Activated CD4-positive, alpha-beta memory T cell treated with anti-CD3 and anti-CD28 coated beads, Interleukin-2, amount 10 ng/mL, durations not matched to agents 7 days and 5 days (primary cell): ENCODE measurements around the gene BRINP2. TPM values are rescaled to one million over a fixed set of nuclear protein-coding genes. Genes with fewer than 3 reads are reported as not detected.

Experiments used
- CTCF ChIA-PET: fragments of 350-600 bp; sonication (Branson Sonifier 250); formaldehyde crosslinking; loops from one replicate; lab custom pipeline; 2021; ENCODE audit warnings: antibody characterized with exemption, inconsistent platforms; lab: Charles Lee
- POLR2A ChIA-PET: fragments of 350-600 bp; sonication (Branson Sonifier 250); formaldehyde crosslinking; loops from one replicate; lab custom pipeline; 2021; ENCODE audit warnings: antibody characterized with exemption; lab: Charles Lee
- DNase-seq: peaks from one replicate; pipeline ENCODE4 v3.0.0-alpha.2; 2020
- H3K27ac Mint-ChIP-seq: one replicate; pipeline ENCODE4 v1.8.0; 2021; ENCODE audit warnings: mild to moderate bottlenecking, mixed read lengths
- H3K27me3 Mint-ChIP-seq: one replicate; pipeline ENCODE4 v1.8.0; 2021; ENCODE audit warnings: mixed read lengths
- H3K36me3 Mint-ChIP-seq: one replicate; pipeline ENCODE4 v1.8.0; 2021; ENCODE audit warnings: low read depth, mixed read lengths
- H3K4me1 Mint-ChIP-seq: one replicate; pipeline ENCODE4 v1.8.0; 2021; ENCODE audit warnings: mixed read lengths
- H3K4me3 Mint-ChIP-seq: one replicate; pipeline ENCODE4 v1.8.0; 2021; ENCODE audit warnings: mild to moderate bottlenecking, mixed read lengths
- H3K9me3 Mint-ChIP-seq: one replicate; pipeline ENCODE4 v1.8.0; 2021; ENCODE audit warnings: mixed read lengths
- total RNA-seq, 2 experiments: library from RNA; stranded (reverse); gene quantifications; one replicate each; pipeline ENCODE4 v1.2.3, GENCODE V29; 2021

The BRINP2 gene
- total RNA-seq, 2 experiments from 2014 or later, result not detected

- Mint-ChIP-seq H3K27ac (no peak overlapping the region), H3K27me3 (no peaks in the 10 kb centered on the region), H3K36me3 (no peaks in the 10 kb centered on the region), H3K9me3 (no peaks in the 10 kb centered on the region), H3K4me3 (no peak overlapping the region), H3K4me1 (no peaks in the 10 kb centered on the region)
- ChIA-PET CTCF (no interaction called here), POLR2A (no interaction called here)
- DNase-seq, result no peak
Measured at GRCh38 chr1:177142010-177142409, 28.7 kb upstream of the BRINP2 start.

DNA sequence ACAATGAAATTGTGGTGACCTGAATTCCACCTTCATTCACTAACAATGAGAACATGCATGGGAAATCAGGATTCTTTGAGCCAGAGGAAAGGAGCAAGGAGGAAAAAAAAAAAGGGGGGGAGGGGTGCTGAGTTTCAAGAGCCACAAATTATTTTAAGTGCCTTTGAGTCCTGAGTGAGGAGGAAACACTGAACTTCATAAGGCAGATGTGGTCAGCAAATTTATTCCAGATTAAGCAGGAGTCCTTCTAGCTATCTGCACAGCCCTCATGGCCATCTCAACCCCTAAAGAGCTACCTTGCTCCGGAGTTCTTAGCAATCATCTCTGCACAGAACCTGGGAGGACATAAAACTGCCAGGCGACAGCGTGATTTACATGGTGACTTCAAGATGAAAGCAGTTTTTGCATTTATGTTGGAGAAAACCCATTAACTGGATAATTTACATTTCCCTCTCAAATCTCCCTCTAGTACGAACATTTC, 27.9 kb upstream of the BRINP2 start:
- Mint-ChIP-seq H3K4me1 (no peaks in the 10 kb centered on the region), H3K4me3 (no peak overlapping the region), H3K27ac (no peak overlapping the region), H3K27me3 (no peaks in the 10 kb centered on the region), H3K9me3 (no peaks in the 10 kb centered on the region), H3K36me3 (no peaks in the 10 kb centered on the region)
- CTCF ChIA-PET, result no interaction called here
- POLR2A ChIA-PET, result no interaction called here
- DNase-seq, result no peak

DNA sequence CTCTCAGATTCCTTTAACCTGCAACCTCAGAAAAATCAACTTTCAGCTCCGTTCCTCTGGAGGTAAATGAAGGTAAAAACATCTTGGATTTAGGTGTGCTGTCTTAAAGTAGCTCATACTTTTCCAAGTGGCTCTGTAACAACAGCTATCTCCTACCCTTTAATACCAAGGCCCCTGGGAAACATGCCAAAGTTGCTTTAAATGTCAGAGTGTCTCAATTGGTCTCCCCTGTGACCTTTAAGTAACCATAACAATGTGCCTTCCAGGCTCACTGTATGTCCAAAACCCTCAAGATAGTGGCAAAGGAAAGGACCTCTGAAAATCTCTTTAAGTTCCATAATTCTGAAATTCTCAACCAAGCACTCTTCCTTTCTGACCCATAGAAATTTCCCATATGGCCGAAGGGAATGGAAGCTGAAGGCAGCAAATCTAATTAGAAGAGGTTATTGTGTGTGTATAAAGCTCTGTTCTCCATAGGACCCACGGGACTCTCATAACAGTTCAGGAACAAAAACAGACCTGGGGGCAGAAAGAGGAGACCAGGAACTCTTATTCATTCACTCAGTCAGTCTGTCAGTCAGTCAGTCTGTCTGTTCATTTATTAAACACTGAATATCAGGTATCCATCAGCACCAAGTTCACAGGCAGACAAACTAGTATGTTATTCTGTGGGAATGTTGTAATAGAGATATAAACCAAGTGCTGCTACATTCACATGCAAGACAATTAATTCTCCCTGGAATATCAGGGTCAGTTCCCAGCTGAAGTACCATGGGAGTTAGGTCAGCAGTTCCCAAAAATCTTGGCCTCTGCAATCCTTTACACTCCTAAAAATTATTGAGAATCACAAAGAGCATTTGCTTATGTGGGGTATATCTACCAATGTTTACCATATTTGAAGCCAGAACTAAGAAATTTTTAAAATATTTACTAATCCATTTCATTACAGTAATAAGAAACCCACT, 25.4 kb upstream of the BRINP2 start:
- Mint-ChIP-seq H3K27me3 (no peaks in the 10 kb centered on the region), H3K27ac (no peak overlapping the region), H3K36me3 (no peaks in the 10 kb centered on the region), H3K4me1 (no peaks in the 10 kb centered on the region), H3K9me3 (no peaks in the 10 kb centered on the region), H3K4me3 (no peak overlapping the region)
- ChIA-PET POLR2A (no interaction called here), CTCF (no interaction called here)
- DNase-seq, result no peak

GRCh38 chr1:177146499-177146898, 24.3 kb upstream of the BRINP2 start:
- Mint-ChIP-seq H3K27me3 (no peaks in the 10 kb centered on the region), H3K4me3 (no peak overlapping the region), H3K4me1 (no peaks in the 10 kb centered on the region), H3K9me3 (no peaks in the 10 kb centered on the region), H3K36me3 (no peaks in the 10 kb centered on the region), H3K27ac (no peak overlapping the region)
- POLR2A ChIA-PET, result no interaction called here
- CTCF ChIA-PET, result no interaction called here
- no peak for DNase-seq

GRCh38 chr1:177162243-177162642, 8.5 kb upstream of the BRINP2 start:
- H3K4me1 Mint-ChIP-seq, result no peaks in the 10 kb centered on the region
- ChIA-PET POLR2A (no interaction called here), CTCF (no interaction called here)
- DNase-seq, result no peak
- no peak overlapping the region for H3K4me3 Mint-ChIP-seq
- peaks cover 25% of the 10 kb centered on the region for H3K27me3 Mint-ChIP-seq
- no peak overlapping the region for H3K27ac Mint-ChIP-seq
- no peaks in the 10 kb centered on the region for H3K9me3 Mint-ChIP-seq
- no peaks in the 10 kb centered on the region for H3K36me3 Mint-ChIP-seq

DNA sequence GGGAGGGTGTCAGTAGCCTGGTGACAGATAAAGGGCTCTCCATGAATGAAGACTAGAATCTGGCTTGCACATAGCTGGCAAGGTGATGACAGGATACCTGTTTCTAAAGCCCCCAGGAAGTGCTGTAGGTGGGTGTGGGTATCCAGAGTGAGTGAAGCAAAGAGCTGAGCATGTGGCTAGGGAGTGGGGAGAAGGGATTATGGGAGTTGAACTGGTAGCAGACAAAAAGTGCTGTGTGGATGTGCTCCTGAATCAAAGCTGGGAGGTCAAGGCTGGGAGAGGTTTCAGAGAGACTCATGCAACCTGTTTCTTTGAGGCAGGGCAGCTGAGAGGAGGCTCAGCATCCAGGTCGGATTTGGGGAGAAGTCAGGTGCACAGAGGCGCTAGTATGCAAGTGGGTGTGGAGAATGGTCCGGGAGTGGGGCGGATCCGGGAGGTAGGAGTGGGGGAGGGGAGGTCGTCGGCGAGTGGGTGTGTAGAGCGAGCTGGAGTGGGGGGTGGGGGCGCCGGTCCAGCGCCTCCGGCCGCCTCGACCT, 6.8 kb upstream of the BRINP2 start:
- H3K27ac Mint-ChIP-seq, result no peak overlapping the region

DNA sequence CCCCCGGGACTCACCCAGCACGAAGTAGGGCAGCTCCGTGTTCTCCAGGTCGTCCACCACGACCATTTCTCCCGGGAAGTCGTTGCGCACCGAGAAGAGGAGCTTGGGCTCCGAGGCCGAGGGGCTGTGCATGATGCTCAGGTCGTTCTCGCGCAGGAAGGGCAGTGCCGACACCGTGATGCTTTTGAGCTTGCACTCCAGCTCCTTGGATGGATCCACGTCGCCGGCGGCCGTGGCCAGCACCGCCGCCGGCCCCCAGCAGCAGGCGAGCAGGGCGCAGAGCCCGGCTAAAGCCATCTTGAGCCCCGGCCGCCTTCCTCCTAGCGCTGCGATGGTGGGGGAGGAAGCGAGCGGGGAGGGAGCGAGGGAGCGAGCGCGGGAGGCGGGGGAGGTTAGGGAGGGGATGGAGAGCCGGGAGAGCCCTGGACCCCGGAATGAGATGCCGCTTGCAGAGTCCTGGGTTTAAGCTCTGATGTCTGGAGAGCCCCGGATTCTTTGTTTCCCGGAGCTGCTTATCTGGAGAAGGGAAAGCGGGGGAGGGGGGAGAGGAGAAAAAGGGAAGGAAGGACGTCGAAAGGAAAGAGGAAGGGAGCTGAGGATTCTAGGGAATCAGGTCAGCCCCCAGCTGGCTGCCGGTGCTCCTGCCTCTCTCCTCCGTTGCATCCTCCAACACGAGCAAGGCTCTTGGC, 6.2 kb upstream of the BRINP2 start, which contains the start of gene ASTN1:
ASTN1 (minus strand) TSS at position 333 of the 689 bp plus-strand sequence; CDS start at position 297, 36 bp downstream.
- Mint-ChIP-seq H3K9me3 (no peaks in the 10 kb centered on the region), H3K4me3 (no peak within 1 kb of the TSS), H3K27me3 (peaks cover 25% of the 10 kb centered on the region), H3K4me1 (no peaks in the 10 kb centered on the region), H3K27ac (no peak within 1 kb of the TSS), H3K36me3 (no peaks in the 10 kb centered on the region)
- ChIA-PET CTCF (no interaction called here), POLR2A (no interaction called here)
- no peak for DNase-seq

More for the DNA sequence above, 6.8 kb upstream of the BRINP2 start:
- CTCF ChIA-PET, result no interaction called here
- H3K4me3 Mint-ChIP-seq, result no peak overlapping the region
- no peaks in the 10 kb centered on the region for H3K9me3 Mint-ChIP-seq
- no peaks in the 10 kb centered on the region for H3K4me1 Mint-ChIP-seq
- POLR2A ChIA-PET, result no interaction called here
- H3K27me3 Mint-ChIP-seq, result peaks cover 25% of the 10 kb centered on the region
- no peaks in the 10 kb centered on the region for H3K36me3 Mint-ChIP-seq
- no peak for DNase-seq

DNA sequence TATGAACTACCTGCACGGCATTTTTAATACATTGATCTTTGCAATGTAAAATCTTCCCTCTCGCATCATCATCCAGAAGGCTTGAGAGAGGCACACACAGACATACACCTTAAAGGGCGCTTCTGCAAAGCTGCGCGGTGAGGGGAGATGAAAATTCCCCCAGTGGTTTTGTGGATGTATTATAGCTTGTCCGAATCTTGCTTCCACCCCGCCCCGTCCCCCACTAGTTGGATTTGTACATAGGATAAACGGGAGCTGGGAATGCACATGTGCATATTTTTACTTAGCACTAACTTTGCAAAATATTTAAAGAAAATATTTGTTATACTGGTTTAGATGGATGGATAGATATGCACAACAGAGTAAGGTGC, 5.7 kb upstream of the BRINP2 start:
- H3K27me3 Mint-ChIP-seq, result peaks cover 25% of the 10 kb centered on the region
- H3K4me1 Mint-ChIP-seq, result no peaks in the 10 kb centered on the region

DNA sequence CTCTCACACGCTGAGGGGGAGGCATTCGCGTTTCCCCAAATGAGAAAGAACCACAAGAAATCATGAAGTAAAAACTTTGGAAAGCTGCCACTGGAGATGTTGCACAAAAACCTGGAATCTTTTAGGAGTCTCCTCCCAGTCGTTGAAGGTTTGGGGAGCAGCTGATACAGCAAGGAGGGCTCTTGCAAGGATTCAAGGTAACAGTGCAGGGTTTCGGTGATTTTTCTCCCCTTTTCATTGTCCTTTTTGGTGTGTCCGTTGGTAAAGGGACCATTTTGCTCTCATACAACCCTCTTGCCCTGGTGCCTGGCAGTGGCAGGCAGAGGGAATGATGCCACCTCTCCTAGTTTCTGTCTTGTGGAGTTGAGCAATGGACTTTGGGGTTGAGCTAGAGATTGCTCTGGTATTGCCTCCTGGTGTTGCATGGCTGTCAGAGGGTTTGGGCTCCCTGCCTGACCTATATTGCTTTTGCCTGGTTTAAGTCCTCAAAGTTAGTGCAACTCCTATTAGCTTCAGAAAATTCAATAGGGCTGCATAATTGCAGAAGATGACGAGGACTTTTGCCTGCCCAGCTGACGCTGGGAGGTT, 872 bp downstream of the BRINP2 start:
- H3K27me3 Mint-ChIP-seq, result peaks cover 5% of the 10 kb centered on the region
- ChIA-PET CTCF (no interaction called here), POLR2A (no interaction called here)
- no peaks in the 10 kb centered on the region for H3K9me3 Mint-ChIP-seq
- DNase-seq, result no peak
- H3K36me3 Mint-ChIP-seq, result no peaks in the 10 kb centered on the region
- H3K27ac Mint-ChIP-seq, result no peak overlapping the region
- H3K4me3 Mint-ChIP-seq, result no peak overlapping the region
- H3K4me1 Mint-ChIP-seq, result no peaks in the 10 kb centered on the region

More for the DNA sequence above, 5.7 kb upstream of the BRINP2 start:
- DNase-seq, result no peak
- Mint-ChIP-seq H3K4me3 (no peak overlapping the region), H3K27ac (no peak overlapping the region), H3K36me3 (no peaks in the 10 kb centered on the region), H3K9me3 (no peaks in the 10 kb centered on the region)
- ChIA-PET CTCF (interaction anchor here (0.9 kb wide), 1 partner anchor 8 kb away, joined by 3 read pairs; no protein-coding TSS in a partner anchor), POLR2A (no interaction called here)

GRCh38 chr1:177172272-177172671, 1.5 kb downstream of the BRINP2 start:
- no peak for DNase-seq
- Mint-ChIP-seq H3K36me3 (no peaks in the 10 kb centered on the region), H3K27ac (no peak overlapping the region), H3K27me3 (peaks cover 5% of the 10 kb centered on the region), H3K9me3 (no peaks in the 10 kb centered on the region), H3K4me3 (no peak overlapping the region), H3K4me1 (no peaks in the 10 kb centered on the region)
- CTCF ChIA-PET, result no interaction called here
- POLR2A ChIA-PET, result no interaction called here

GRCh38 chr1:177172866-177173265, 2.1 kb downstream of the BRINP2 start:
- CTCF ChIA-PET, result no interaction called here
- POLR2A ChIA-PET, result no interaction called here

DNA sequence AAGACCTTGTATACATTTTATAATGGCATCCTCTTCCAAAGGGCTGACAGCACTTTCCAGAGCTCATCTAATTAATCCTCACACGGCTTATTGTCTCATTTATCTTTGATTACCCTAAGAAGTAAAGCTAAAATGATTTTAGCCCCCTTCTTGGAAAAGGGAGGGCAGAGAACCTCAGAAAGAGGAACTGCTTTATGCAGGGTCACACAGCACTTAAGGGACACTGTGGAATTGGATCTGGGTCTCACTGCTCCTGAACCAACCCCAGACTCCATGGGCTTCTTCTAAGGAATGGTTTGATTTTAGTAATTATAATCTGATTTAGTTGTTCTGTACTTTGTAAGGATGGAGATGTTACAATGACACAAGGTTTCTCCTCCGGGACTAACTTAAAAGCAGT, 3.2 kb downstream of the BRINP2 start:
- H3K27ac Mint-ChIP-seq, result no peak overlapping the region
- CTCF ChIA-PET, result no interaction called here
- no peak overlapping the region for H3K4me3 Mint-ChIP-seq
- H3K27me3 Mint-ChIP-seq, result peaks cover 5% of the 10 kb centered on the region
- no peaks in the 10 kb centered on the region for H3K36me3 Mint-ChIP-seq
- no peaks in the 10 kb centered on the region for H3K4me1 Mint-ChIP-seq
- no peaks in the 10 kb centered on the region for H3K9me3 Mint-ChIP-seq
- no peak for DNase-seq
- POLR2A ChIA-PET, result no interaction called here

More at GRCh38 chr1:177172866-177173265, 2.1 kb downstream of the BRINP2 start:
- Mint-ChIP-seq H3K27me3 (peaks cover 5% of the 10 kb centered on the region), H3K4me3 (no peak overlapping the region), H3K36me3 (no peaks in the 10 kb centered on the region), H3K4me1 (no peaks in the 10 kb centered on the region), H3K9me3 (no peaks in the 10 kb centered on the region), H3K27ac (no peak overlapping the region)
- DNase-seq, result no peak
